ENCODE results near the gene ECI1.
A peak's percentile ranks its signal among the peaks of the same experiment; 100 is the strongest.
"Not testable (repeated sequence)": the region's sequence is repeated elsewhere in the genome, so short reads cannot be mapped to it uniquely, and the experiment has no call there.

ECI1 gene

DNA sequence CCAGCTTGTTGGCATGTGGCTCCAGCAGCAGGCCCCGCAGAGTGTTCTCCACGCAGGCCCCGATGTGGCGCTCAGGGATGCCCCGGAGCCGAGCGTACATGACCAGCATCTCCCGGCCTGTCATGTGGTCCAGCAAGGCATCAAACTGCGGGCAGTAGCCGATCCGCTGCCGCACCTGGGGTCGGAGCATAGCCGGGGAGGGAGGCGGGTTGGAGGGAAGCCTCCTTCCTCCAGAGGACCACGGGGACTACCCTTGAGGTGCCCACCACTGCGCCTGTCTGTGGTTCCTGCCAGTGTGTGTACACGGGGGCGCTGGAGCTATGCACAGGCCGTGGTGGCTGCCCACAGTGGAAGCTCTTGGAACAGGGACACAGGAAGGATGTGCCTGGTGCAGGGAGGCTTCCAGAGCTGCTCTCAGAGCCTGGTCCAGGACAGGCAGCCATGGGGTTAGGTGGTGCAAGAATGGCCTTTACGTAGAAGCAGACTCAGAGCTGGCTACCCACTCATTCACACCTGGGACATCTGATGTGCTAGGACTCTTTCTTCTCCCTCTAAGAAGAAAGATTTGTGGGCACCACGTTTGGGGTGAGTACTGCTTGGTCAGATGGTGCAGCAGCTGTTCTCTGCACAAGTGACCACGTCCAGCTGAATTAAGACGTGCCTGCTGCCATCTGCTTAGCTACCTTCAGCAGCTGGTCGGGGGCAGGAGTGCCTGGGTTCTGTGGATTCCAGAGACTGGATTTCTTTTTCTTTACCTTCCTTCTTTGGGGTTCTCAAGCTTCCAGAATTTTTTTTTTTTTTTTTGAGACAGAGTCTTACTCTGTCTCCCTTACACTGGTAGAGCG, 27.8 kb upstream of the ECI1 start:
- DNase-seq: no peak

- no peak for DNase-seq
These were observed 26.9 kb upstream of the ECI1 start for GRCh38 chr16:2278272-2278608.

DNA sequence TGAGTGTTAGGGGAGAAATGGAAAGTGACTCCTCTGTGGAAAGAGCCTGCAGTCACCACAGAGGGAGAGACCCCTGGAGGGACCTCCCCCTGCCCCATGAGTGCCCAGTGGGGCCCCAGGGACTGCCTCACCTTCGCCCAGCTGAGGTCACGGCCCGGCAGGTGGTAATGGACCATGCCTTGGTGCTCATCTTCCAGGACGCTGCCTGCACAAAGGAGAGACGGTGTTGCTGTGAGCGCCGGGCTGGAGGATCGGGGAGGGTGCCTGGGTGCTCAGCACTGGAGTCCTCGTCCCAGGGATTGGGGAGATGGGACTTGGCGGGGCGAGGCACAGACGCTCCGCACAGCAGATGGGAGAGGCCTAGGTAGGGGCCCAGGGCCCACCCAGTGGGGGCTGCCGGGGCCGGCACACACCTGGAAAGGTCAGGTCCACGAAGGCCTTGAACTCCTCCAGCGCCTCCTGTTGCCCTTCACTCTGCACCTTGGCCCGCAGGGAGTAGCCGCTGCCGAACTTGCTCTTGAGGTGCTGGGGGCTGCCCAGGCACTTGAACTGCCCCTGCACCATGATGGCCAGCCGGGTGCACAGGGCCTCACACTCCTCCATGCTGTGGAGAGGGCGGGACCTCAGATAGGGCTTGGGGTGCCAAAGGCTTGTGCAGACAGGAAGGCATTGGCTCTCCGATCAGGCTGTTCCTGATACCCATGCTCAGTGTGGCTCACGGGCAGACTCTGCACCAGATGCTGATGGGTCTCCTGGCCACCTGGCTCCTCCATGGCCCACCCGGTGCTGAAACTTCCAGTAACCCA, 26.3 kb upstream of the ECI1 start:
- no peak for DNase-seq

GRCh38 chr16:2276368-2277195, 25.2 kb upstream of the ECI1 start:
- DNase-seq: no peak

DNA sequence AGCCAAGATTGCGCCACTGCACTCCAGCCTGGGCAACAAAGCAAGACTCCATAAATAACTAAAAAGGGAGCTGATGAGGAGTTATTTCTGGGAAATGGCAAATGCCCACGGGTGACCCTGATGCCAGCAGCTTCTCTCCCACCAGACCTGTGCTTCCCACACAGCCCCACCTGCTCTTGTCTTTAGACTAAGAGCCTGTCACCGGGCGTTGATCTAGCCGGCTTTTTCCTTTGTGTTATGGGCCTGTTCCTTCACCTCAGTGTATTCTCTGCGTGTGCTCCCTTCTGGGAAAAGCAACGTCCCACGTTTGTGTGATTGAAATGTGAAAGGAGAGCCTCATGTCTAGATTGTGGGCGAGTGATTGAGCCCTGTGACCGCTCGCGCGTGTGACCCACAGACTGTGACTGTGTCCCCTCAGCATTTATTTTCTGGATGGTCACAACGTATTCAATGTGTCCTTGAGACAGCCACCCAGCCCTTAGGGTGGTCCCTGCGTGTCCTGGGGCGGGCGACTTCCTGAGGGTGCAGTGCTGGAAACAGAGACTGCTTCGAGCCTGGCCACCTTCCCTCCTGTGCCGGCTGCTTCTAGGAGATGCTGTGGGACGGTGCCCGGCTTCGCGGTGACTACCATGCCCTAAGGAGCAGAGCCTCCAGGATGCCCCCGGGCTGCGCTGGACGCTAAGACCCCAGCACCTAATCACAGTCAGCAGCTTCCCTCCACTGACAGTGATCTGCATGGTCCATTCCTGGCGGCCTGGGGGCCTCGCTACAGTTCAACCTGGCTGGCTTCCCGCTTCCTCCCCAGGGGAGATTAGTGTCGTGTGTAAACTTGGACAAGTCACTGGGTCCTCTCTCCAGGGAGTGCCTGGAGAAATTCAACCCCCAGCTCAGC, 24.3 kb upstream of the ECI1 start:
- DNase-seq: no peak

- no peak for DNase-seq
These were observed 22.5 kb upstream of the ECI1 start for GRCh38 chr16:2273931-2274330.

GRCh38 chr16:2273484-2273883, 22.1 kb upstream of the ECI1 start:
- no peak for DNase-seq

- no peak for DNase-seq
These were observed 20.6 kb upstream of the ECI1 start for GRCh38 chr16:2271848-2272461.

DNA sequence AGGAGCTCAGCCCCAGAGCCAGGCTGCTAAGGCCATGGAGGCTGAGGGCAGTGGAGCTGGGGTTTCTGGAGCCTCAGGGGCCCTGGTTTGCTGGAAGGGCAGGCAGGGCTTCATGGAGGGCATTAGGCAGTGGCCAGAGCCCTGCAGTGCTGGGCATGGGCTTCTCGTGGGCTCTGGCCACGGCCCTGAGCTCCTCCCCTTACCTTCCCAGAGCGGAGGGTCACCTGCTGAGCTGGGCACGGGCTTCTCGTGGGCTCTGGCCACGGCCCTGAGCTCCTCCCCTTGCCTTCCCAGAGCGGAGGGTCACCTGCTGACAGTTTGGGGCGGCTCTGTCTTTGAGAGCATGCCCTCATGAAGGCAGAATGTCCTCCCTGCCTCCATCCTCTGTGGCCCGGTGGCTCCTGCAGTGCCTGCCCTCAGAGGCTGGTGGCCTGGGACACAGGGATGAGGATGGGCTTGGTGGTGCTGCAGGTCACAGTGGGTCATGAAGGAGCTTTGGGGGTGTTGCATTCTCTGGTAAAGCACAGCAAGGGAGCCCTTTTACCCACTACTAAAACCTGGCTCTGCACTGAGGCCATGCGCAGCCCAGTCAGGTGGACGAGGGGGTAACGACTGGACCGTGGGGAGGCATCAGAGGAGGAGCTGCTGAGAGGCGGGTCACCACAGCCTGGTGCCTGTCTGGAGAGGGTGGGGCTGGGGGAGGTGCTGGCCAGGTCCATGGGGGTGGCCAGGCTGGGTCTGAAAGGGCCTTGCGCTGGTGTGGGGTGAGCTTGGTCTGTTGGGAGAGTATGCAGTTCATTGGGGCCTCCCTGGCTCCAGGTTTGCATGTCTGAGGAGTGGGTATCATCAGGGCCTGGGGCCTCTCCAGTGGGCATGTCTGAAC, 19.4 kb upstream of the ECI1 start:
- DNase-seq: no peak

- no peak for DNase-seq
These were observed 18.7 kb upstream of the ECI1 start for GRCh38 chr16:2270070-2270462.

GRCh38 chr16:2267913-2268666, 16.7 kb upstream of the ECI1 start, which contains the start of gene RNPS1:
TSS of gene RNPS1 (minus strand) at chr16:2268126. CDS start at chr16:2264643, 3,483 bp downstream.
- peak; percentile 97 for DNase-seq

DNA sequence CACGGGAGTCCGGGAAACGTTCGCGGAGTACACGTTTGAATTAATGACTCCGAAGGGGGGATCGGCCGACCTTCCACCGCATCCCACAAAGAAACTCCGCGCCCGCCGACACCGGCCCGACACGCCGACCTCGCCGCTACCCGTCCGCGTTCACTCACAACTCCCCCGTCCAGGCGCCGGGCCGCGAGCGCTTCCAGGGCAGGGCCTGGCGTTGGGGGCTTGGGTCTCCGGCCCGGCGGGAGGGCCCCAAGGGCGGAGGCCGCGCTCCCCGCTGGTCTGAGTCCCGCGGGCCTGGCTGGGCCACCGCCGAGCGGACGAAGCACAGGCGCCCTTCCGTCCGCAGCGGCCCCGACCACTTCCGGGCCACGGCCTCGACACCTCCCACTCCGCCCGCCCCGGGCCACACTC, 16.1 kb upstream of the ECI1 start:
- DNase-seq: not testable (repeated sequence)

DNA sequence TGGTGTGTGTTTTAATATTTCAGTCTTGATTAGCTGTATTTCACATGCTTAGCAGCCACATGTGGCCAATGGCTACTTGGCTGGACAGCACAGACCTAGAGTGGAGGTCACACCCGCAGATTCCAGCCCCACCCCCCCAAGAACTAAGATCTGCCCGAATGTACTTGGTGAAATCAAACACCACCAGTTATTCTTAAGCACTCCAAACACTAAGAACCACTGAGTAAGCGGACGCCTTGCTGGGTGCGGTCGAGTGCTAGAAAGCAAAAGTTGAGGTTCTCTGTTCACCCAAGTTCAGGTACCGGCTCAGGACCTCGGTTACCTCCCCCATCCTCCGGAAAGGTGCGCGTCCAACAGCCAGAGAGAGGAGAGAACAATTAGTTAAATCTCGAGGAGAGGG, 15.5 kb upstream of the ECI1 start:
- not testable (repeated sequence) for DNase-seq

DNA sequence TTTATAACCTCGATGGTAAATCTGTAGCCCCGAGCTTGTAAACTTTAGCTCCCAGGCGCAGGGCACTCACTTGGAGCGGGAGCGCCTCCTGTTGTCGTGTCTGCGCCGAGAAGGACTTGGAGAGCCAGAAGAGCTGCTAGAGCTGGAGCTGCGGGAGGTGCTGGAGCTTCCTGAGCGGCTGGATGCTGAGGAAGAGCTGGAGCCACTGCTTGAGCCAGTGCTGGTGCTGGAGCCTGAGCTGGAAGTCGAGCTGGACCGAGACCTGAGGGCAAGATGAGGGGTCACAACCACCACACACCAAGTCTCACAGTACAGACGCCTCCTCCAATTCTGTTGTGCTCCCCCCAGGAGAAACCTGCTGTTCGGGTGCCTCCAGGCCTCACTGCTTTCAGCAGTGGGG, 11.6 kb upstream of the ECI1 start:
- not testable (repeated sequence) for DNase-seq

GRCh38 chr16:2260250-2260649, 8.9 kb upstream of the ECI1 start:
- no peak for DNase-seq

- DNase-seq: not testable (repeated sequence)
These were observed 7.1 kb upstream of the ECI1 start for GRCh38 chr16:2258530-2258929.

- DNase-seq: no peak
These were observed 6.3 kb upstream of the ECI1 start for GRCh38 chr16:2257726-2258125.

GRCh38 chr16:2256531-2257140, 5.2 kb upstream of the ECI1 start:
- no peak for DNase-seq

DNA sequence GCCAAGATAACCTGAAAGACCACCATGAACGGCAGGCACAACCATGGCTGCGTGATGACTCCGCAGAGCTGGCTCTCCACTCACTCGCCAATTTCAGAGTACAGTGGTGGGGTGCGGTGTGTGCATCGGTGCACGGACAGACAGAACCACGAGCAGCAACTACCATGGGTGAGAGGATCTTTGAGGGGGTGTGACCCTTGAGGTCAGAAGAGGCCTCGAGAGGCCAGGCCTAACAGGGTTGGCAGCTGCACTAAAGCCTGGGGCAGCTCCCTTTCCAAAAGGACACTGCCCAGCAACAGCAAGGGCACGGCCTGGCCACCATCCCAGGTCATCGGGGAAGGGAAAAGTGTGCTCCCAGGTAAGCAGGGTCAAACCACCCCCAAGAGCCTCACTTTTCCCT, 1.9 kb upstream of the ECI1 start:
- no peak for DNase-seq

GRCh38 chr16:2252806-2253148, 1.4 kb upstream of the ECI1 start:
- no peak for DNase-seq
